Measurements from ENCODE around the gene DHRS12. TPM values are rescaled to one million over a fixed set of nuclear protein-coding genes. Genes with fewer than 3 reads are reported as not detected.
A peak's percentile ranks its signal among the peaks of the same experiment; 100 is the strongest.

DHRS12 gene
- total RNA-seq, 4 donors from 2014 or later: 8.1 to 21.7 (median 12.5) TPM

- Histone ChIP-seq H3K27ac (no peak overlapping the region), H3K36me3 (no peaks in the 10 kb centered on the region), H3K27me3 (no peaks in the 10 kb centered on the region), H3K9me3 (no peaks in the 10 kb centered on the region), H3K4me1 (peaks cover 0 to 22% (median 0%) of the 10 kb centered on the region in 4 donors), H3K4me3 (no peak overlapping the region)
- TF ChIP-seq POLR2A (IDR thresholded peaks at IDR 0.05): no peak
- no peak for TF ChIP-seq CTCF (IDR thresholded peaks at IDR 0.05)
- peak in 1 of 3 donors; percentile 40 for DNase-seq
Observed at GRCh38 chr13:51786425-51787265, 17.3 kb downstream of the DHRS12 start.

- peak in 1 of 3 donors; percentile 61 for DNase-seq
- H3K4me1 ChIP-seq: peaks cover 0 to 22% (median 0%) of the 10 kb centered on the region in 4 donors
- no peak for TF ChIP-seq POLR2A (IDR thresholded peaks at IDR 0.05)
- TF ChIP-seq CTCF (IDR thresholded peaks at IDR 0.05): no peak
- H3K36me3 ChIP-seq: no peaks in the 10 kb centered on the region
- no peak overlapping the region for H3K4me3 ChIP-seq
- no peak overlapping the region for H3K27ac ChIP-seq
- H3K9me3 ChIP-seq: no peaks in the 10 kb centered on the region
- no peaks in the 10 kb centered on the region for H3K27me3 ChIP-seq
Observed at GRCh38 chr13:51785712-51786424, 18.1 kb downstream of the DHRS12 start.

GRCh38 chr13:51784097-51784496 lies 19.9 kb downstream of the DHRS12 start:
- Histone ChIP-seq H3K4me1 (peaks cover 0 to 22% (median 0%) of the 10 kb centered on the region in 4 donors), H3K27ac (no peak overlapping the region)
- TF ChIP-seq CTCF (IDR thresholded peaks at IDR 0.05): no peak
- TF ChIP-seq POLR2A (IDR thresholded peaks at IDR 0.05): no peak

GRCh38 chr13:51783428-51784094 lies 20.4 kb downstream of the DHRS12 start:
- no peaks in the 10 kb centered on the region for H3K9me3 ChIP-seq
- no peak overlapping the region for H3K27ac ChIP-seq
- peaks cover 0 to 22% (median 0%) of the 10 kb centered on the region in 4 donors for H3K4me1 ChIP-seq
- TF ChIP-seq CTCF (IDR thresholded peaks at IDR 0.05) (no peak), POLR2A (IDR thresholded peaks at IDR 0.05) (no peak)
- H3K36me3 ChIP-seq: no peaks in the 10 kb centered on the region
- no peak overlapping the region for H3K4me3 ChIP-seq
- no peak for DNase-seq
- no peaks in the 10 kb centered on the region for H3K27me3 ChIP-seq

More at GRCh38 chr13:51784097-51784496, 19.9 kb downstream of the DHRS12 start:
- no peaks in the 10 kb centered on the region for H3K9me3 ChIP-seq
- DNase-seq: peak in 1 of 3 donors; percentile 40
- no peaks in the 10 kb centered on the region for H3K27me3 ChIP-seq
- H3K4me3 ChIP-seq: no peak overlapping the region
- no peaks in the 10 kb centered on the region for H3K36me3 ChIP-seq

GRCh38 chr13:51782026-51782710 lies 21.8 kb downstream of the DHRS12 start:
- no peak for TF ChIP-seq POLR2A (IDR thresholded peaks at IDR 0.05)
- TF ChIP-seq CTCF (IDR thresholded peaks at IDR 0.05): no peak
- Histone ChIP-seq H3K27ac (no peak overlapping the region), H3K27me3 (no peaks in the 10 kb centered on the region), H3K4me3 (no peak overlapping the region), H3K36me3 (no peaks in the 10 kb centered on the region), H3K9me3 (no peaks in the 10 kb centered on the region), H3K4me1 (peaks cover 0 to 22% (median 0%) of the 10 kb centered on the region in 4 donors)
- DNase-seq: peak in 1 of 3 donors; percentile 66

Measured in Peyer's patch (tissue), 4 donors.